HG03521 (cell line): Measurements from ENCODE around the gene PRMT1.
"Not testable (repeated sequence)": the region's sequence is repeated elsewhere in the genome, so short reads cannot be mapped to it uniquely, and the experiment has no call there.

Source experiments
- ATAC-seq: cut with Tn5 transposase; IDR thresholded peaks from one replicate; pipeline ENCODE4 v1.9.1; 2021; ENCODE audit warnings: mild to moderate bottlenecking, moderate library complexity; ENCODE audit not compliant: unreplicated experiment

The PRMT1 gene

GRCh38 chr19:49677231-49677900 is at the start of gene PRMT1:
Gene PRMT1 (plus strand): TSS chr19:49677271. CDS start chr19:49677281, 10 bp downstream.
- ATAC-seq: peak; percentile 11

GRCh38 chr19:49629659-49630058 is 47.4 kb upstream of the PRMT1 start:
- no peak for ATAC-seq

- no peak for ATAC-seq
These were observed 46.0 kb upstream of the PRMT1 start for GRCh38 chr19:49631014-49631588.

GRCh38 chr19:49631610-49632192 is 45.4 kb upstream of the PRMT1 start:
- ATAC-seq: no peak

GRCh38 chr19:49632576-49632975 is 44.5 kb upstream of the PRMT1 start:
- no peak for ATAC-seq

GRCh38 chr19:49633273-49633672 is 43.8 kb upstream of the PRMT1 start:
- not testable (repeated sequence) for ATAC-seq

GRCh38 chr19:49635530-49636232 is 41.4 kb upstream of the PRMT1 start:
- ATAC-seq: no peak

GRCh38 chr19:49636233-49636932 is 40.7 kb upstream of the PRMT1 start:
- no peak for ATAC-seq

GRCh38 chr19:49637821-49638738 is 39.0 kb upstream of the PRMT1 start:
- ATAC-seq: no peak

GRCh38 chr19:49639401-49640112 is 37.5 kb upstream of the PRMT1 start:
- no peak for ATAC-seq

- peak; percentile 46 for ATAC-seq
These were observed 36.8 kb upstream of the PRMT1 start, which contains the start of gene RRAS for GRCh38 chr19:49640113-49640898. Gene RRAS (minus strand): TSS chr19:49640143. CDS start chr19:49640098, 45 bp downstream.

- peak; percentile 61 for ATAC-seq
These were observed 35.2 kb upstream of the PRMT1 start, which contains the start of gene SCAF1 for GRCh38 chr19:49641688-49642491. Gene SCAF1 (plus strand): TSS chr19:49642209. CDS start chr19:49645027, 2,818 bp downstream.

- ATAC-seq: no peak
These were observed 34.5 kb upstream of the PRMT1 start for GRCh38 chr19:49642492-49643035.

GRCh38 chr19:49643466-49643865 is 33.6 kb upstream of the PRMT1 start:
- ATAC-seq: no peak

- no peak for ATAC-seq
These were observed 31.5 kb upstream of the PRMT1 start for GRCh38 chr19:49645592-49645991.

GRCh38 chr19:49645995-49646394 is 31.1 kb upstream of the PRMT1 start:
- ATAC-seq: no peak

- ATAC-seq: no peak
These were observed 30.5 kb upstream of the PRMT1 start for GRCh38 chr19:49646586-49646985.
